Hematopoietic multipotent progenitor cell treated with erythropoietin and hydrocortisone succinate and interleukin-3 and kit ligand, for 8 days (in vitro differentiated cells): ENCODE results near the gene FRMD3.

Experiments
- DNase-seq: peaks from one replicate; pipeline ENCODE4 v3.0.0-alpha.2; 2015

The FRMD3 gene

DNA sequence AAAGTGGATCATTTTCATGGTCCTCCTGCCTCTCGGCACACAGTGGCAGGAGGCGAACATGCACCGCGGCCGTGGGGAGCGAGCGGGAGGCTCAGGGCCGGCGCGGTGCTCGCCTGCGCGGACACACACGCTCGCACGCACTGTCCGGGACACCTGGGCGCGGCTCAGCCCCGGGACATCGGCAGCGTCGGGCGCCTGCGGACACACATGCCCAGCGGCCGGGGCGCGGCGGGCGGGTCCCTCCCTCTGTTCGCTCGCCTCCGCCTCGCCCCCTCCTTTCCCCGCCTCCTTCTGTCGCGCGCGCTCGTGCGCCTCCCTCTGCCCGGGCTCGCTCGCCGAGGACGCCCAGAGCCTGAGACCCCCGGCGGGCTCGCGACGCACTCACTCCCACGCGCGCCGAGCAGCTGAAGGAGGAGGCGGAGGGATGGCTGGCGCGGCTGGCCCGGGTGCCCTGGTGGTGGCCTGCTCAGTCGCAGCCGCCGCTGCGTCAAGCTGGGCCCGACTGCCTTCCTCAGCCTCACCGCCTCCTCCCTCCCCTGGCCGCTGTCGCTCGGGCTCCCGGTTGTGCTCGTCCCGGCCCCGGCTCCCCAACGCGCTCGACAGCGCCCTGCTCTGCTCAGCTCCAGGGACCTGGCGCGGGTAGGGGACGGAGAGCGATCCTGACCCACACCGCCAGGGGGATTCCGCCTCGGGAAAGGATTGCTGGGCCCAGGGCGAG, at the start of gene FRMD3:
FRMD3 (minus strand) TSS at position 230 of the 718 bp plus-strand sequence; CDS start at position 60, 170 bp downstream.
- peak; percentile 44 for DNase-seq

DNA sequence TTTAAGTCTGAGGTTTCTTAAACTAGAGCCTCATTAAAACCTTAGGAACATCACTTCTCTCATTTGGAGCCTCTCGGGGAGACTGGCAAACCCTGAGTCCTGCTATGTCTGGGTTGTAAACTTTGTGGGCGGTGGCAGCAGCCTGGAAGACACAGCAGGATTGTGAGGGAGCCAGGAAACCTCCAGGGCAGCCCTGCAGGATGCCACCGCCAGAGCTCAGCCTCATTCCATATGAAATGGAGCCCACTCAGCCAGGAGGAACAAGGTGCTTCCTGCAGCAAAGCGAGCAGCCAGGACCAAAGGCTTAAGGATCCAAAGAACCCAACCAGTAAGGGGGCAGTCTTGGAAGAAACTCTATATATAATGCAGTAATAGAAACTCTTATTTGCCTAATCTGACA, 46.8 kb upstream of the FRMD3 start:
- DNase-seq: no peak

DNA sequence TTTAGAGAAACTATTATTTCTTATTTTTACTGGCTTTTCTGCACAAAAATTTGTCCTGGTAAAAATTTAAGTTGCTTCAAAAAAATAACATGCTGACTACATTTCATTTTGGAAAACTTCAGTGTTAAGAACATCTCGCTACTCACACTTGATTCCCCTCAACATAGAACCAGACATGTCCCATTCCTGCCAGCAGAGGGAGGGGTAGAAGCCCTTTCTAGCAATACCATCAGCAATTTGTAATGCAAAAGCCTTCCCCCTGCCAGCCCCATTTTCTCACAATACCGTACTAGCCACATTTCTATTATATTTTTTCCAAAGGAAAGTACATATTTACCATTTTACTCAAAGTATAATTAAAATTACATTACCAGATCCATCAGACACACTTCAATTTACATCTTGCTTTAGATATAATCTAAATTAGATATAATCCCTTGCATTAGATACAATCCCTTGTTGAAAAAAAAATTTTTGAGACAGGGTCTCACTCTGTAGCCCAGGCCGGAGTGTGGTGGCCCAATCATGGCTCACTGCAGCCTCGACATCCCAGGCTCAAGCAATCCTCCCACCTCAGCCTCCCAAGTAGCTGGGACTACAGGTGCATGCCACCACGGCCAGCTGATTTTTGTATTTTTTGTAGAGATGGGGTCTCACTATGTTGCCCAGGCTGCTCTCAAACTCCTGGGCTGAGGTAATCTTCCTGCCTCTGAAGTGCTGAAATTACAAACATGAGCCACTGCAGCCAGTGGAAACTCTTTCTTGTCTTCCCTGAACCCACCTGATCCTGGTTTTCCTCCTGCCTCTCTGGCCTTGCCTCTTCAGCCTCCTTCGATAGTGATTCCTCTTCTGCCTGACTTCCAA, 45.2 kb upstream of the FRMD3 start:
- peak; percentile 63 for DNase-seq

DNA sequence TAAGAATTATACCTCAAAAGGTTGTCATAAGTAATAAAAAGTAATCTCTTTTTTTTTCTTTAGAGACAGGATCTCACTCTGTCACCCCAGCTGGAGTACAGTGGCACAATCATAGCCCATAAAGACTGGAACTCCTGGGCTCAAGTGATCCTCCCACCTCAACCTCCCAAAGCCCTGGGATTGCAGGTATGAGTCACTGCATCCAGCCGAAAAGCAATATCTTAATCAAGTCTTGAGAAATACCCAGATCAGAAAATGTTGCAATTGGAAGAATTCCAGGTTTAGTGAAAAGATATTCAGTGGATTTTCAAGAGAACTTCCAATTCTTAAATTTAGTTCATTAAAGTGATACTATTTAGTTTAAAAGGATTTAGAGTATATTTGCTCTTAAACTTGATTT, 43.8 kb upstream of the FRMD3 start:
- DNase-seq: no peak

DNA sequence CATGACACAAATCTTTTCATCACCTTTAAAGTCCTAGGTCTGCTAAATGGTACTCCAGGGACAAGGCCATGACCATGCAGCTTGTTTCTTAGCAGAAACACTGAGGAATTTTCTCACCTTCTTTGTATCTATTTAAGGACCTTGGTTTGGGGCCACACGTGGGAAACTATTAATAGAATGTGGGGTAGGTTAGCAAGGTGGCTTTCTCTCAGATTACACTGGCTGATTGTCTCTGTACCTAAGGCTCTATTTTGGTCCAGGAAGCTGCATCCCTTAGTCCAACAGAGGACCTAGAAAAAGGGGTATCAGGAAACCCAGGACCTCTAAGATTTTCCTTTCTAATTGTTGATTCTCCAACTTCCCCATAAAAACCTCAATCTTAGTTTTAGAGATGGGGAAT, 36.3 kb upstream of the FRMD3 start:
- no peak for DNase-seq

DNA sequence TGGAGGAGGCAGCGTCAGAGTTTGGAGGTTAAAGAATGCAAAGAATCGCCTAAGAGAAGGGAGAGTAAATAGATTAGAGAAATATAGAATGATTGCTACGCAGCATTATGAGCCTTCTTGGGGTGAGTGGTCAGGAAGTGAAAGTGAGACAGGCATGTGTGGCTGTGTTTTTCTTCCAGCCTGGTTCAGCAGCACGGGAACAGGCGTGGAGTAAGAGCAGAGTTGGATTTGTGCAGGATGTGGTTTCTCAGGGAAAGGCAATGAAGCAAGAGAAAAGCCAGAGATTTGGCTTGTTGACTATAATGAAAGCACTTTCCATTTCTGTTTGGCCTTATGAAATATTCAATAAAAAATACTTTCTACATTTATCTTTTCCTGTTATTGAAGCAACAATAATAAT, 34.3 kb upstream of the FRMD3 start:
- no peak for DNase-seq

DNA sequence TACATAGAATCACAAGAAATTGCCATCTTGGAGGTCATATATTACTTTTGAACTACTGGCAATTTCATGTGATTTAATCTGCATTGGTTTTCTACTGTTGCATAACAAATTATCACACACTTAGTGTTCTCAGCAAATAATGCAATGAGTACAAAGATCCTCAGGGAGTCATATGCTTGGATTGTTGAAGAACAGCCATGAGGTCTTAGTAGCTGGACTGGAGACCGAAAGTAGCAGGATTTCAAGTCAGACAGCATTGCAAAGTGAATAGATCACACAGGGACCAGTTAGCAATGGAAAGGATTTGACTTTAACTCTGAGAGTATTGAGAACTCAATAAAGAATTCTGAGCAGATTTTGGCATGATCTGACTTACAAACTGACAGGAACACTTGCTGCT, 32.2 kb upstream of the FRMD3 start:
- DNase-seq: no peak

DNA sequence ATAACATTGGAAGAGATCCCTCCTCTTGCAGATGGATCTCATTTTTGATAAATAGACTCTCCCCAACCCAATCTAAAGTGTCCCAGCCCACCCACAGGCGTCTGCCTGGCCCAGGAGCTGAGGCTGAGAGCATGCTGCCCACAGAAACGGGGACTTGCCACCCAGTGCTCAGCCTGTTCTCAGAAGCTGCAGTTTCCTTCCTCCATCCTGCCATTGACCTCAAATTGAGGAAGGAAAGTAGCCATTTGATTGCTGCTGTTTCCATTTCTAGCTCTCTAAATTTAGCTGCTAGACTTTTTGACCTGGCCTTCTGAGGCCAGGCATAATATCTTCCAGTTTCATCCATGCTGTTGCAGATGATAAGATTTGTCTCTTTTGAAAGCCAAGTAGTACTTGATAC, 31.1 kb upstream of the FRMD3 start:
- no peak for DNase-seq

DNA sequence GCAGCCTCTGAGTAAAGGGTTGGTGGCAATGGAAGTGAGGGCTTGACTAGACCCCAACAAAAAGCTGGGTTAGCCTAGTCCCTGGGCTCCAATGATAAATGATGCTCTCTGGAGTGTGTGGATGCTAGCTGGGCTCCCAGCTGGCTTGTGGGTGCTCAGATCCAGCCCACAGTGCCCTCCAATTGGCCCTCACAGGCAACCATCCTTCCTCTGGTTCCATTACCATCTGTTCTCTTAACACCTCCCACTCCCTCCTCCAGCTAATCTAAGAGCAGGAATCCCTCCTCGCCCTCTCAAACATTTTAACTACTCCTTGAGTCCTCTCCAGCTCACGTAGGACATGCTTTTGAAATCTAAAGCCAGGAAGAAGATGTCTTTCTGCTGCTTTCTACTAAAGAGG, 25.2 kb upstream of the FRMD3 start:
- DNase-seq: no peak

DNA sequence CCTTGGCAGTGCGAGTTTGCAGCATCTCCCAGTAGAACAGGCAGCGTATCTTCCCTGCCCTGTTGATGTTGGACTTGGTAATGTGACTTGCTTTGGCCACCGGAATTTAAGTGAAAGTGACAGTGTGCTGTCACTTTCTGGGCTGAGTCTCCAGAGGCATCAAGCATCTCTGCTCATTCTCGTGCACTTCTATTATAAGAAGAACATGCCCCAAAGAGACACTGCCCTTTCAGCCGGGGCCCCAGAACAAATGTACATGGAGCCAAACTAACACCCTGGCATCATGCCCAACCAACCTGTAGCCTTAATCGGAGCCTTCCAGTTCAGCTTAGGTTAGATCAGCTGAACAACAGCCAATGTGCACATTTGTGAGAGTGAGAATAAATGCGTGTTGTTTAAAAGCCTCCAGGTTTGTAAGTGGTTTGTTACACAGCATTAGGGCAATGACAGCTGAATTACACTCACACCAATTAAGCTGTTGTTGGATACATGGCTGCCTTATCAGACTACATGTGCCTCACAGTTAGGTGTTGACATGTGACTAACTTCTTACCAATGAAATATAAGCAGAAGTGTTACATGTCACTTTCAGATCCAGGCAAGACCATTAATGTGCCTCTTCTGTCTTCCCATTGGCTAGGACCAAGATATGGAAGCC, 22.1 kb upstream of the FRMD3 start:
- DNase-seq: no peak

DNA sequence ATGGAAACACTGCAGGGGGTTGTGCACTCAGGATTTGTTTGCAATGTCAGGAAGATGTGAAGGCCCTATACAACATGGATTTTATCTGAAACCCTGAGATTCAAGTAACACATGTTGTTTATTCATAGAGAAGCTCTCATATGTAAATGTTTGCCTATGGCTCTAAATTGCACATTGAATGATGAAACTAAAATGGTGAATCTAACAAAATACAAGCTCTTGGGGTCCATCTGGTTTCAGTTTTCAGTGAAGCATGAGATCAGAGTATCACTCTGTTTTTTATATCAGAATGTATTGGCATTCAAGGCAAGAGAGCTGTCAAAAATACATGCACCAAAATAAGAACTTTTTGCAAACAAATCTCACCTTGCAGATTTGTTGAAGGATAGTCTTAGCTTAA, 19.6 kb upstream of the FRMD3 start:
- no peak for DNase-seq

DNA sequence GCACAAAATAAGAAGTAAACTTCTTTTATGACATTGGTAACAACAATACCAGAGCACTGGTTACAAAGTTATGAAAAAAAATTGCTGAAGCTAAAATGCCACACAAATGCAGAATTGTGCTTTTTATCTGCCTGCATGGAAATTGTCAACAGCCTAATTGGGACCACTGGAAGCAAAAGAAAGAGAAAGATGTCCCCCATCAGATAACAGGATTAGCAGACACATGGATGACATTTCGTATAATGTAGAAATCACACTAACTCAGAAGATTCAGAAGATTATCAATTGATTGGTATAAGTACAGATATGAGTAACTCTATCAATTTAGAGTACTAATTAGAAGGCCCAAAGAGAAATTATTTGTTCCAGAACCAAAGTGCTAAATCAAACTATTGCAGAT, 19.1 kb upstream of the FRMD3 start:
- no peak for DNase-seq

DNA sequence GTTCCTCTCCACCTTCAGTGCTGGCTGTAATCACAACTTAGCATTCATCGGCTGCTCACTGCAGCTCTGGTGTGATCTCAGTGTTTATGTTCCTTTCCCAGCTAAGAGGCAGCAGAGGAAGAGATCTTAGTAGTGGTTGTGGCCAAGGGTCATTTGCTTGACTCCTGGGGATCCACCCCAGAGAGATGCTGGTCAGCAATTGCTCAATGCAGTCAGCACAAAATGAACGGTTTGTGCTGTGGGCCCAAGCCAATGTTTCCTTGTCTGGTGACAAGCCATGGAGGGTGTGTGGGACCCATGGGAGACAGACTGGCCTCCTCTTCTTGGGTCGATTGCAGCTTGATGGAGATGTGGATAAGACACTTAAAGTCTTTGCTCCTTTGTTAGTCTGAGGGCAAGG, 16.1 kb upstream of the FRMD3 start:
- DNase-seq: no peak

DNA sequence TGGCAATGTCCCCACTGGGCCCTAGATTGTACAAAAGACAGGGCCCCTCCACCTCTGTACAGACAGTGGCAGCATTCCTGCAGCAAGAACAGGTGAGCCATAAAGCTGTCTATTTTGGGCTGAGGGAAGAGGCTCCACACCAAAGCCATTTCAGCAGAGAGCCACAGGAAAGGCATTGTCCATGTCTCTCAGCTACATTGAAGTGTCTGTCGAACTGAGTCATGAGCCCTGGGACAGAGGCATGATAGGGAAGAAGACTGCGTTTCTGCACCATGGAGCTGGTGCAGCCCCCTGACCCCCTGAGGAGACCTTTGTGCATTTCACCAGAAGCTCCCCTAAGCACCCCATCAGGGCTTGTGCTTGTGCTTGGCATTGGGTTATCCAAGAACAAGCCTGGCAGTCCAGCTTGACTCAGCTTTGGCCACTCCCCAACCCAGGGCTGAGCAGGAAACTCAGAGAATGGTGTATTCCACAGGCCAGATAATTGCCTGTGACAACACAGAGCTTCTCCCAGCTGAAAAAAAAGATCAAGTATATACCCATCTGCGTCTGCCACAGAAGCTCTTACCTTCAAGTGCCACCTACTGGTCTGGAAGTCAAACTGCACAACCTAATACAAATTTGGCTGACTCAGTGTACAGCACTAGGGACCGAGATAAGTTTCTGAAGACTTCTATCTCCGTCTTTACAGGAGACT, 5.9 kb upstream of the FRMD3 start:
- peak; percentile 72 for DNase-seq

DNA sequence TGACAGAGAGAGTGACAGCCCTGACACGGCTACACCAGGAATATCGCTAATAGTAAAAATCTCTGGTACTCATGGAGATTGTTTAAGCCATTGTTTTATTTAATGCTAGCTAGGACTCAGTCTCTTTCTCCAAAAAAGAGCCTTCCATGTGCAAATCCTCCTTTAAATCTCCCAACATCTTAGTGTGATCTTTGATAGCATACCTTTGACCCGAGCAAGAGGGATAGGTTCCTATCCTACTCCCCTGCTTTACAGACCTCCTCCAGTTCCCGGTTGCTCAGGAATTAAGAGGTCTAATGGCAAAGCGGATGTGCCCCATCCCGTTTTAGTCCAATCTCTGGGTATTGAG, 663 bp upstream of the FRMD3 start:
- no peak for DNase-seq

DNA sequence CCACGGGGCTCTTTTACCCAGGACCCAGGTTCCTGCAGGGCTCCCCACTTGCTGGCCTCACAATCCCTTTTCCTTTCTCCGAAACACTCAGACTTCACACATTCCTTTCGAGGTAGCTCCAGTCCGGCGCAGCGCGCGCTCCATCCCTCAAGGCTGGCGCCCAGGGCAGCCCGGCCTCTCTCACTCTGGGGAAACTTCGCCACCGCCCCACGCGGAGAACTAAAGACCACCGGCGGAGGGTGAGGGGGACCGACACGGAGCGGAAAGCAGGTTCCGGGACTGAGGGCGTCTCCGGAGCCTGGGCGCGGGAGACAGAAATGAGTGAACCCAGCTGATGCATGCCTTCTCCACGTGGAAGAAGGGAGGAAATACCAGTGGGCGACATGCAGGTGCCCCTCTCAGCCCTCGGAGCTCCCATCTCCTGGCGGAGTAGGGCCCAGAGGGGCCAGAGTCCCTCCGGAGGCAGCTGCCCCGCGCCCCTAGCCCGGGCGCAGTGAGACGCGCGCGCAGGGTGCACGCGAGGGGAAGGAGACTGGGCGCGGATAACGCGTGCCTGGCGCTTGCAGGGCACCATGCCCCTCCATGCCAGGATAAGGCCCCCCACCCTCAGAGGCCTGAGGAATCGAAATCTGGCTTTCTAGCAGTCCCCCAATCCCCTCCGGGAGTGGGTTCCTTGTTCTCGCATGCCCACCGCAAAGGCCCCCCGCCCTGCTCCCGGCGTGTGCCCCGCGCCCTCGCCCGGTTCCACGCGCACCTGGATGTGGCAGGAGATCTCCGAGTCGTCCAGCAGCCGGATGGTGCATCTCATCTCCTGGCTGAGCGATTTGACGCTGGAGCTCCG, 650 bp downstream of the FRMD3 start:
- no peak for DNase-seq

DNA sequence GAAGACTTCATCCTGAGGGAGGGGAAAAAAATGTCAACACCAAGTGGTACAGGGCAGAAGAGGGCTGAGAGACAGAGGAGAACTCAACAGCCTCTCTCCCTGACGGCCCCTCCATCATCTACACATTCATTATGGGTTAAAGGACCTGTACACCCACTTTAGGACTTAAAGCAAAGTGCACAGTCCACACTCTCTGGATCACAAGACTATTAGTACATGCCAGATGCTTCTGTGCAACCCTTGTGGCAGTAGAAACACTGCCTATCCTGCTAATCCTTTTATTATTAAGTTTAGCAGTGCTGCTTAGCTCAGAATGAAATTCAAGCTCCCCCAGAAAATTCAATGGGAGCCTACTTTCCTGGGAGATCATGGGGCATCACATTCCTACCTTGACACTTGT, 1.9 kb downstream of the FRMD3 start:
- DNase-seq: no peak

DNA sequence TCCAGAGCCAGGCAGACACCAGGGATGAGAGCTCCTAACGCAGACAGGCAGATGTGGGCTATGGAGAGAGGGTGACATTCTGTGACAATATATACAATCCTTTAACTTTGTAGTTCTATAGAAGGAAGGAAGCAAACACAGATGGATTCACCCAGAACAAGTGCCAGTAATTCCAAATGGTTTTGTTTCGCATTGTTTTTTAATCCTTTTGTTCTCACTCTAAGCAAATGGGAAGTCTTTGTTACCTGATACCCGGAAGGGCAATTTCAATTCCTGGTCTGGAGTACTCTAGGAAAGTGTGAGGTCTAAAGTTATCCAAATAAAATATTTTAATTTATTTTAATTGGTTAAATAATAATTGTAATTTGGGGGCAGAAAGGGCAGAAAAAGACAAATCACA, 2.5 kb downstream of the FRMD3 start:
- DNase-seq: no peak

DNA sequence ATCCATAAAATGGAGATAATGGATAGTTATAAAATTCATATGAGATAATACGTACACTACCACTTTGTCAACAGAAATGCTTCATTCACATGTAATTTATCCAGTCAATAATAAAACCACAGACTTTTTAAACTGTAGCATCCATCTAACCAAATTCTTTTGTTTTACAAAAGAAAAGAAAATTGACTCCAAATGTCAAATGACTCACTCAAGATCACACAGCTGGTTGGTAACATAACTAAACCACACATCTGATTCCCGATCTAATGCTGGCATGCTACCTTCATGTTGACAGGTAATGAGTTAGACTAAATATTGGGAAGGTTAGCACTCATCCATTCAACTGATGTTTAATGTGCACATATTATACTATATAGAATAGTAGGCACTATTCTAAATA, 4.9 kb downstream of the FRMD3 start:
- DNase-seq: no peak

DNA sequence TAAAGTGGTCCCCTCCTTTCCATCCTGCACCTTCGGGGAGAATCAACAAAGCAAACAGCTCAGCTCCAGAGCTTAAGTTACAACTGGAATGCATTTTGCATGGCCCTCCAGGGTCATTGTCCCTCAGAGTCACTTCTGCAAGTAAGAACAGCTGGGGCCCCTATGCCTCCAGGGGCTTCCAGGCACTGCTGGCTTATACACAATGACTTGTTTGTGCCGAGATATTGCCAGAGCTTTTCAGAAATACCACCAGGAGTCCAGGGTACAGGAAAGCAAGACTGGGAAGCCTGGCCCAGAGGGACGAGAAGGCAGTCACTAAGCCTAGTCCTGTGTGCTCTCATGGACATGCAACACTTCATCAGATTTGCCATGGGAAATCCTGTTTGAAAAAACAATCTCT, 11.3 kb downstream of the FRMD3 start:
- DNase-seq: no peak

DNA sequence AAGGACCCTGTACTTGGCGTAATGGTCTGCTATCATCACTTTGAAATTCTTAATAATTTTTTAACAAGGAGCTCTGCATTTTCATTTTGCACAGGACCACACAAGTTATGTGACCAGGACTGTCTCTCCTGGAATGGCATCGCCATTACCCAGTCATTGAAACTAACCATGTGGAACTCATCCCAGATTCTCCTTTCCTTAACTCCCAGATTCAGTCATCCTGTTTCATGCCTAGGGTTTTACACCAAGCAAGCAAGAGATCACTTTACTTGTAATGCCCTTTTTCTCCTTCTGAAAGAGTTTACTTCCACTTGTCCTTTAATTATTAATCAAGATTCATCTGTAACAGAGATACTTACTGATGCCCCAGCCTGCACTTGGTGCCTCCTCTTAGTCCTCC, 12.0 kb downstream of the FRMD3 start:
- DNase-seq: no peak

DNA sequence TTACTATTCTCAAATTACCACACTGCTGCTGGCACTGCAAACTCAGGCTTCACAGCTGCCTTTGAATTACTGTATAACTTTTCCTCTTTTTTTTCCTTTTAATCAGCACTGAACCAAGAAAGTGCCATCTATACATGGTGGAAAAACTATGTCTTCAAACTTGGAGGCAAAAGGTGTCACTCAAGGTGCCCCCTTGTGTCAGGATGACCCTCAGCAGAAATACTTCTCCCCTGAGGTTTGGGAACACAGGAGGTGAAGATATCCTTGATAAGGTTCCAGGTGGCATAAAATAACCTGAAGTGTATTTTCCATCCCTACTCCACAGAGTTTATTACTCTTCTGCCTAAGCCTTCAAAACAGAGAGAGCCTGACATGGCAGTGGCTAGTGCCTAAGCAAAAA, 14.5 kb downstream of the FRMD3 start:
- no peak for DNase-seq

DNA sequence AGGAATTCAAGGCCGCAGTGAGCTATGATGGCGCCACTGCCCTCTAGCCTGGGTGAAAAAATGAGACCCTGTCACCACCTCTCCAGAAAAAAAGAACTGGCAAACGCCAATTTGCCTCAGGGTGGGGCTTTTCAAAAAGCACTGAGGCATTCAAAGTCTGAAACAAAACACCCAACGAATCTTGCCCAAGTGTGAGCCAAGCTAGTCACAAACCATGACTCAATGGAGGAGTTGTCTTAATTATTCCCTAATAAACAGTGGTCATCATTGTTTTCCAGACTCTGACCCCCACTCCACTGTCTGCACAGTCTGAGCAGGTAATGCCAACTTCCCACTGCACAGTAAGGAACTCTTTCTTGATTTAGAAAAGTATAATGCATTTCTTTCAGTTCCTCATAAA, 16.8 kb downstream of the FRMD3 start:
- DNase-seq: no peak
